Neuronal stem cell (in vitro differentiated cells): ENCODE data around the gene ZNF793.

Experiments used
- DNase-seq: peaks from one replicate; pipeline ENCODE4 v3.0.0-alpha.2; 2013; ENCODE audit warnings: low spot score
- H2AFZ ChIP-seq: one replicate; pipeline ENCODE4 v1.6.1; 2013; ENCODE audit warnings: mild to moderate bottlenecking, low read length, inconsistent platforms
- H2AK5ac ChIP-seq: 2 replicates; pipeline ENCODE4 v1.6.1; 2013; ENCODE audit warnings: low read depth, mild to moderate bottlenecking, inconsistent platforms, low read length, moderate library complexity, mixed read lengths
- H2BK120ac ChIP-seq: 2 replicates; pipeline ENCODE4 v1.6.1; 2013; ENCODE audit warnings: low read depth, mild to moderate bottlenecking, inconsistent platforms, low read length, moderate library complexity, mixed read lengths
- H2BK12ac ChIP-seq: one replicate; pipeline ENCODE4 v1.6.1; 2013; ENCODE audit warnings: low read length, inconsistent platforms
- H2BK15ac ChIP-seq: 2 replicates; pipeline ENCODE4 v1.6.1; 2013; ENCODE audit warnings: mild to moderate bottlenecking, low read length, inconsistent platforms, mixed read lengths
- H2BK5ac ChIP-seq: one replicate; pipeline ENCODE4 v1.6.1; 2013; ENCODE audit warnings: inconsistent platforms, mild to moderate bottlenecking, low read length, moderate library complexity
- H3K14ac ChIP-seq: one replicate; pipeline ENCODE4 v1.6.1; 2013; ENCODE audit warnings: low read length, inconsistent platforms
- H3K18ac ChIP-seq: 2 replicates; pipeline ENCODE4 v1.6.1; 2013; ENCODE audit warnings: low read length, inconsistent platforms
- H3K23ac ChIP-seq: 2 replicates; pipeline ENCODE4 v1.6.1; 2013; ENCODE audit warnings: low read depth, mild to moderate bottlenecking, mixed read lengths, low read length, inconsistent platforms; ENCODE audit not compliant: poor library complexity
- H3K27ac ChIP-seq: replicated peaks from 3 replicates; pipeline ENCODE4 v1.5.1; 2013; ENCODE audit warnings: low read length, inconsistent platforms
- H3K27me3 ChIP-seq, 3 experiments: 2 replicates each; pipeline ENCODE4 v1.6.1; 2013; ENCODE audit warnings: low read length in 3 of 3, mild to moderate bottlenecking in 2 of 3, inconsistent platforms in 1 of 3, low read depth in 1 of 3, mixed read lengths in 1 of 3, moderate library complexity in 1 of 3; ENCODE audit not compliant: control insufficient read depth in 3 of 3, insufficient read depth in 3 of 3
- H3K36me3 ChIP-seq, 2 donors: replicated peaks in 1 of 2; 2 replicates each; pipeline ENCODE4 v1.6.1; 2013; ENCODE audit warnings: low read length in 2 of 2; ENCODE audit not compliant: control insufficient read depth in 2 of 2, insufficient read depth in 2 of 2
- H3K4ac ChIP-seq: 2 replicates; pipeline ENCODE4 v1.6.1; 2013; ENCODE audit warnings: inconsistent platforms, mild to moderate bottlenecking, low read length, moderate library complexity
- H3K4me1 ChIP-seq, 2 donors: 1 replicate in 1 of 2; 2 replicates in 1 of 2; pipeline ENCODE4 v1.6.1; 2013; ENCODE audit warnings: low read length in 2 of 2, low read depth in 1 of 2; ENCODE audit not compliant: control insufficient read depth in 2 of 2, insufficient read depth in 1 of 2
- H3K4me2 ChIP-seq: one replicate; pipeline ENCODE4 v1.6.1; 2013; ENCODE audit warnings: mild to moderate bottlenecking, low read length, inconsistent platforms; ENCODE audit not compliant: insufficient read depth, poor library complexity, severe bottlenecking
- H3K4me3 ChIP-seq, 2 donors: 2 replicates each; pipeline ENCODE4 v1.5.1; 2013; ENCODE audit warnings: low read length in 2 of 2, mild to moderate bottlenecking in 2 of 2, inconsistent platforms in 1 of 2, moderate library complexity in 1 of 2
- H3K79me1 ChIP-seq: one replicate; pipeline ENCODE4 v1.6.1; 2013; ENCODE audit warnings: low read depth, mild to moderate bottlenecking, inconsistent platforms, low read length, moderate library complexity
- H3K9ac ChIP-seq: one replicate; pipeline ENCODE4 v1.6.1; 2013; ENCODE audit warnings: mild to moderate bottlenecking, low read depth, low read length, inconsistent platforms; ENCODE audit not compliant: poor library complexity
- H3K9me3 ChIP-seq, 2 donors: replicated peaks in 1 of 2; 2 replicates each; pipeline versions ENCODE3 to v1.6.1; 2013; ENCODE audit warnings: low read length in 2 of 2, mild to moderate bottlenecking in 2 of 2, inconsistent platforms in 1 of 2, low read depth in 1 of 2, mixed read lengths in 1 of 2, moderate library complexity in 1 of 2; ENCODE audit not compliant: control insufficient read depth in 2 of 2, insufficient read depth in 1 of 2
- H4K8ac ChIP-seq: one replicate; pipeline ENCODE4 v1.6.1; 2013; ENCODE audit warnings: low read depth, mild to moderate bottlenecking, inconsistent platforms, low read length, moderate library complexity
- H4K91ac ChIP-seq: one replicate; pipeline ENCODE4 v1.6.1; 2013; ENCODE audit warnings: low read length, low read depth, mild to moderate bottlenecking, inconsistent platforms; ENCODE audit not compliant: poor library complexity
- WGBS, 2 donors: extraction: QIAGEN DNeasy Blood & Tissue Kit; methylation state at CpG; one replicate each; pipeline ENCODE4 v1.1.7; 2013; ENCODE audit warnings: missing lambda C conversion rate in 2 of 2, mixed read lengths in 1 of 2; ENCODE audit not compliant: insufficient read length in 2 of 2, insufficient replicate concordance in 1 of 2; ENCODE audit errors: extremely low coverage in 2 of 2; 5-methylcytosine and 5-hydroxymethylcytosine counted together

The ZNF793 gene

GRCh38 chr19:37484406-37485168 lies 22.2 kb upstream of the ZNF793 start:
- no peak for DNase-seq
- Histone ChIP-seq H2AFZ (no peak overlapping the region), H4K91ac (no peak overlapping the region), H3K36me3 (peaks cover 15 to 53% of the 10 kb centered on the region in 2 donors), H2BK15ac (no peak overlapping the region), H3K9me3 (peaks cover 27 to 88% of the 10 kb centered on the region in 2 donors), H4K8ac (no peak overlapping the region), H2BK12ac (no peak overlapping the region), H3K14ac (no peak overlapping the region), H3K9ac (no peak overlapping the region), H2BK5ac (no peak overlapping the region), H3K4me2 (no peak overlapping the region), H3K4me3 (no peak overlapping the region), H2AK5ac (no peak overlapping the region), H2BK120ac (no peak overlapping the region), H3K27ac (no peak overlapping the region), H3K18ac (no peak overlapping the region), H3K27me3 (peaks cover 0 to 2% (median 0%) of the 10 kb centered on the region in 3 experiments), H3K4ac (no peak overlapping the region), H3K4me1 (no peaks in the 10 kb centered on the region), H3K23ac (no peak overlapping the region), H3K79me1 (no peaks in the 10 kb centered on the region)
- no CpG with 5 or more reads among the region's 8 CpGs for WGBS, 2 donors

- no peak for DNase-seq
- H3K9ac ChIP-seq, result no peak overlapping the region
- H3K4me3 ChIP-seq, result no peak overlapping the region
- H2AK5ac ChIP-seq, result no peak overlapping the region
- no peak overlapping the region for H2BK5ac ChIP-seq
- no peak overlapping the region for H2BK120ac ChIP-seq
- no CpG with 5 or more reads among the region's 3 CpGs for WGBS, 2 donors
- H2BK12ac ChIP-seq, result no peak overlapping the region
- no peak overlapping the region for H3K18ac ChIP-seq
- no peaks in the 10 kb centered on the region for H3K79me1 ChIP-seq
- H3K4ac ChIP-seq, result no peak overlapping the region
- no peak overlapping the region for H4K8ac ChIP-seq
- H3K36me3 ChIP-seq, result no peaks in the 10 kb centered on the region
- H2AFZ ChIP-seq, result no peak overlapping the region
- no peak overlapping the region for H4K91ac ChIP-seq
- no peaks in the 10 kb centered on the region for H3K27me3 ChIP-seq
- H3K14ac ChIP-seq, result no peak overlapping the region
- no peaks in the 10 kb centered on the region for H3K4me1 ChIP-seq
- no peak overlapping the region for H3K4me2 ChIP-seq
- H3K27ac ChIP-seq, result no peak overlapping the region
- no peak overlapping the region for H3K23ac ChIP-seq
- peaks cover 7 to 36% of the 10 kb centered on the region in 2 donors for H3K9me3 ChIP-seq
- H2BK15ac ChIP-seq, result no peak overlapping the region
Observed at GRCh38 chr19:37492213-37492612, 14.5 kb upstream of the ZNF793 start.

GRCh38 chr19:37505958-37506386 lies 767 bp upstream of the ZNF793 start:
- Histone ChIP-seq H3K36me3 (peaks cover 1 to 30% of the 10 kb centered on the region in 2 donors), H2AFZ (peak overlapping the region; percentile 91), H3K14ac (no peak overlapping the region), H3K9ac (peak overlapping the region; percentile 52), H3K4me2 (peak overlapping the region; percentile 64), H4K8ac (no peak overlapping the region), H3K79me1 (no peaks in the 10 kb centered on the region), H3K4ac (no peak overlapping the region), H3K4me3 (peak overlapping the region; percentile 59 to 87), H3K27ac (peak overlapping the region; percentile 88), H2BK12ac (no peak overlapping the region), H3K4me1 (peaks cover 0 to 5% of the 10 kb centered on the region in 2 donors), H3K27me3 (no peaks in the 10 kb centered on the region), H2BK5ac (peak overlapping the region; percentile 25), H2BK15ac (no peak overlapping the region), H3K23ac (no peak overlapping the region), H3K18ac (peak overlapping the region; percentile 84), H2BK120ac (no peak overlapping the region), H3K9me3 (peaks cover 6 to 52% of the 10 kb centered on the region in 2 donors), H4K91ac (no peak overlapping the region), H2AK5ac (no peak overlapping the region)
- WGBS, 2 donors, result no CpG with 5 or more reads among the region's 12 CpGs
- no peak for DNase-seq

- Histone ChIP-seq H3K79me1 (no peaks in the 10 kb centered on the region), H2AK5ac (no peak overlapping the region), H3K4me3 (peak overlapping the region; percentile 59 to 87), H3K4me2 (peak overlapping the region; percentile 64), H3K9ac (peak overlapping the region; percentile 85), H3K14ac (no peak overlapping the region), H3K18ac (no peak overlapping the region), H3K9me3 (peaks cover 4 to 52% of the 10 kb centered on the region in 2 donors), H2BK15ac (no peak overlapping the region), H3K36me3 (peaks cover 8 to 40% of the 10 kb centered on the region in 2 donors), H4K8ac (no peak overlapping the region), H2BK12ac (no peak overlapping the region), H2AFZ (peak overlapping the region; percentile 91), H3K27me3 (no peaks in the 10 kb centered on the region), H2BK120ac (no peak overlapping the region), H3K4me1 (peaks cover 0 to 5% of the 10 kb centered on the region in 2 donors), H3K27ac (no peak overlapping the region), H3K23ac (no peak overlapping the region), H4K91ac (no peak overlapping the region), H3K4ac (no peak overlapping the region), H2BK5ac (no peak overlapping the region)
- WGBS, 2 donors, result no CpG with 5 or more reads among the region's 9 CpGs
- DNase-seq, result no peak
Observed at GRCh38 chr19:37507167-37507464, 377 bp downstream of the ZNF793 start.
